GM12878 (cell line): ENCODE measurements around the gene TRIP6. TPM values are rescaled to one million over a fixed set of nuclear protein-coding genes. Genes with fewer than 3 reads are reported as not detected.
A peak's percentile ranks its signal among the peaks of the same experiment; 100 is the strongest.

Experiments
- BMI1 ChIP-seq: fragments of 450-650 bp; IDR thresholded peaks from 2 replicates; pipeline ENCODE4 v1.6.1; 2016; ENCODE audit warnings: mild to moderate bottlenecking, moderate library complexity, borderline replicate concordance
- BRCA1 ChIP-seq: IDR thresholded peaks from 2 replicates; pipeline ENCODE4 v1.6.1; 2011; ENCODE audit warnings: low read depth, low read length, improper control_type of control experiment
- DPF2 ChIP-seq: fragments of 450-650 bp; IDR thresholded peaks from 2 replicates; pipeline ENCODE4 v1.6.1; 2017; ENCODE audit warnings: mild to moderate bottlenecking
- ETV6 ChIP-seq, 2 experiments: fragments of 450-650 bp in 1 of 2; IDR thresholded peaks in 1 of 2; conservative IDR thresholded peaks in 1 of 2; 2 replicates each; pipeline ENCODE4 v1.6.1; 2014; ENCODE audit warnings: antibody characterized with exemption in 1 of 2, borderline replicate concordance in 1 of 2, low read depth in 1 of 2, mild to moderate bottlenecking in 1 of 2, moderate library complexity in 1 of 2
- MYB ChIP-seq: fragments of 150-350 bp; IDR thresholded peaks from 2 replicates; pipeline ENCODE4 v1.6.1; 2014; ENCODE audit warnings: mild to moderate bottlenecking, low read depth, low read length, borderline replicate concordance
- MYC ChIP-seq: IDR thresholded peaks from 2 replicates; pipeline ENCODE4 v1.6.1; 2011; ENCODE audit warnings: mild to moderate bottlenecking, low read length, moderate library complexity, inconsistent platforms; ENCODE audit not compliant: insufficient read depth, insufficient replicate concordance, insufficient read length, severe bottlenecking
- NFXL1 ChIP-seq: fragments of 450-650 bp; IDR thresholded peaks from 2 replicates; pipeline ENCODE4 v1.6.1; 2017; ENCODE audit warnings: antibody characterized with exemption, mild to moderate bottlenecking, borderline replicate concordance
- PAX8 ChIP-seq: fragments of 450-650 bp; IDR thresholded peaks from 2 replicates; pipeline ENCODE4 v1.6.1; 2017; ENCODE audit warnings: mild to moderate bottlenecking, moderate library complexity
- RB1 ChIP-seq: fragments of 450-650 bp; formaldehyde crosslinking; IDR thresholded peaks from 2 replicates; pipeline ENCODE4 v1.6.1; 2017; ENCODE audit warnings: mild to moderate bottlenecking, borderline replicate concordance
- SIX5 ChIP-seq: IDR thresholded peaks from 2 replicates; pipeline ENCODE4 v1.6.1; 2011; ENCODE audit warnings: mild to moderate bottlenecking, low read depth, low read length, moderate library complexity; ENCODE audit not compliant: severe bottlenecking
- SMAD1 ChIP-seq: fragments of 450-650 bp; IDR thresholded peaks from 2 replicates; pipeline ENCODE4 v1.6.1; 2018; ENCODE audit warnings: mild to moderate bottlenecking, low read depth; ENCODE audit not compliant: partially characterized antibody
- SMARCA5 ChIP-seq: fragments of 450-650 bp; IDR thresholded peaks from 2 replicates; pipeline ENCODE4 v1.6.1; 2017; ENCODE audit warnings: mild to moderate bottlenecking
- SP1 ChIP-seq: IDR thresholded peaks from one replicate; pipeline ENCODE4 v1.6.1; 2011; ENCODE audit warnings: low read depth, low read length
- TARDBP ChIP-seq: IDR thresholded peaks from 2 replicates; pipeline ENCODE4 v1.6.1; 2016; ENCODE audit warnings: borderline replicate concordance
- ZNF207 ChIP-seq: fragments of 450-650 bp; IDR thresholded peaks from 2 replicates; pipeline ENCODE4 v1.6.1; 2014; ENCODE audit warnings: antibody characterized with exemption, mild to moderate bottlenecking, borderline replicate concordance
- ZNF24 ChIP-seq: fragments of 450-650 bp; IDR thresholded peaks from 2 replicates; pipeline ENCODE4 v1.6.1; 2017; ENCODE audit warnings: antibody characterized with exemption, mild to moderate bottlenecking
- ZZZ3 ChIP-seq: IDR thresholded peaks from 2 replicates; pipeline ENCODE4 v1.6.1; 2011; ENCODE audit warnings: low read depth; ENCODE audit not compliant: control insufficient read depth, insufficient read length
- polyA plus RNA-seq, 11 experiments: library from polyadenylated mRNA; depleted of rRNA in 4 of 11; unstranded in 6 of 11; stranded (reverse) in 5 of 11; fragments of >200 nt; fragmentation: Nextera tagmentation in 4 of 11; fragmentation: Illumina TruSeq in 1 of 11; extraction: Ambion mirVana in 4 of 11; extraction: Trizol in 1 of 11; gene quantifications; 1 replicate in 1 of 11; 2 replicates in 10 of 11; pipeline versions ENCODE4 v1.2.1 to v1.2.3, GENCODE V29; 2011 to 2016; ENCODE audit warnings: inconsistent platforms in 2 of 11, missing spikeins in 2 of 11, low read depth in 1 of 11
- total RNA-seq, 4 experiments: library from RNA; depleted of rRNA in 3 of 4; stranded (reverse); fragments of >200 nt in 3 of 4; fragmentation: Illumina TruSeq in 1 of 4; extraction: Trizol in 1 of 4; gene quantifications; 2 replicates each; pipeline versions ENCODE4 v1.2.1 to v1.2.3, GENCODE V29; 2013 to 2021
- TF ChIP-seq, protein P1 (sequence below): fragments of 450-650 bp; formaldehyde crosslinking; IDR thresholded peaks from 2 replicates; pipeline ENCODE4 v1.4.0; 2022; ENCODE audit warnings: mild to moderate bottlenecking, moderate library complexity
- TF ChIP-seq, protein P2 (sequence below): fragments of 450-650 bp; IDR thresholded peaks from 2 replicates; pipeline ENCODE4 v1.6.1; 2017; ENCODE audit warnings: mild to moderate bottlenecking, low read depth, inconsistent platforms; ENCODE audit not compliant: poor library complexity, severe bottlenecking
- TF ChIP-seq, protein P3 (sequence below): fragments of 450-650 bp; formaldehyde crosslinking; IDR thresholded peaks from 2 replicates; pipeline ENCODE4 v1.4.0; 2020; ENCODE audit warnings: mild to moderate bottlenecking, moderate library complexity

The TRIP6 gene
- total and polyA plus RNA-seq, 10 of the 15 experiments (the other 5 are each of a cell fraction or from before 2014, with no cell fraction given), result 2.5 to 47.4 (median 25.5) TPM

DNA sequence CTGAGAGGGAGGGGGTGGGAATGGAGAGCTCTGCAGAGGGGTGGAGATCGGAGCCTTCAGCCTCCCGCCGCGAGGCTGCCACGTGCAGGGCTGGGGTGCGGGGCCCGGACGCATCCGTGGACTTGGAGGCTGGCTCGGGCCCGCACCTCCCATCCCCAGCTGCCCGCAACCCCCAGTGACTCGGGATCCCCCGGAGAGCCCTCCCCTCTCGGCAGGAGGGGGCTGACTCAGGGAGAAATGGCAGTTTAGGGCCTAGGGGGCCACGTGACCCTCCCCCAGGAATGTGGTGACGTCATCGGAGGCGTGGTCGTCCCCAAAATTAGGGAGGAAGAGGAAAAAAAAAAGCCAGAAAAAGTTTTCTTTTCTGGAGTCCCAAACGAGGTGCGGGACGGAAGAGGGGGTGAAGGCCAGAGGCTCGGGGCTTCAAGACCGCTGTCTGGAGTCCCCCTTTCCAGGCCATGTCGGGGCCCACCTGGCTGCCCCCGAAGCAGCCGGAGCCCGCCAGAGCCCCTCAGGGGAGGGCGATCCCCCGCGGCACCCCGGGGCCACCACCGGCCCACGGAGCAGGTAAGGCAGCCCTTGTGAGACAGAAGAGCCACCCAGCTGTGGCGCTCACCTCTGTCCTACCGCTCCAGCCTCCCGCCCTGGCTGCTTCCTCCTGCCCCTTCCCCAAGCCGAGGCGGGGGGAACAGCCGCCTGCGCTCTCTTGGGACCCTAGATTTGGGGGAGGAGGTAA, at the start of gene TRIP6 (continued):
- TF ChIP-seq SIX5 (no peak), ZNF24 (no peak), DPF2 (peak; percentile 47; the same call in 1 of the 2 replicates), ETV6 (conservative IDR thresholded peaks at IDR 0.05 in 1 of 2, IDR thresholded peaks at IDR 0.05 in 1 of 2; ENCODE audit: borderline replicate concordance in 1 of 2, low read depth in 1 of 2) (no peak), MYB (no peak; the same call in 1 of the 2 replicates), PAX8 (no peak), BMI1 (no peak), ZNF207 (no peak), BRCA1 (no peak), SMARCA5 (no peak), SP1 (no peak), RB1 (no peak), SMAD1 (peak; percentile 21), TARDBP (no peak), NFXL1 (no peak), MYC (peak; percentile 59), ZZZ3 (no peak)
- TF ChIP-seq, protein P1, sequence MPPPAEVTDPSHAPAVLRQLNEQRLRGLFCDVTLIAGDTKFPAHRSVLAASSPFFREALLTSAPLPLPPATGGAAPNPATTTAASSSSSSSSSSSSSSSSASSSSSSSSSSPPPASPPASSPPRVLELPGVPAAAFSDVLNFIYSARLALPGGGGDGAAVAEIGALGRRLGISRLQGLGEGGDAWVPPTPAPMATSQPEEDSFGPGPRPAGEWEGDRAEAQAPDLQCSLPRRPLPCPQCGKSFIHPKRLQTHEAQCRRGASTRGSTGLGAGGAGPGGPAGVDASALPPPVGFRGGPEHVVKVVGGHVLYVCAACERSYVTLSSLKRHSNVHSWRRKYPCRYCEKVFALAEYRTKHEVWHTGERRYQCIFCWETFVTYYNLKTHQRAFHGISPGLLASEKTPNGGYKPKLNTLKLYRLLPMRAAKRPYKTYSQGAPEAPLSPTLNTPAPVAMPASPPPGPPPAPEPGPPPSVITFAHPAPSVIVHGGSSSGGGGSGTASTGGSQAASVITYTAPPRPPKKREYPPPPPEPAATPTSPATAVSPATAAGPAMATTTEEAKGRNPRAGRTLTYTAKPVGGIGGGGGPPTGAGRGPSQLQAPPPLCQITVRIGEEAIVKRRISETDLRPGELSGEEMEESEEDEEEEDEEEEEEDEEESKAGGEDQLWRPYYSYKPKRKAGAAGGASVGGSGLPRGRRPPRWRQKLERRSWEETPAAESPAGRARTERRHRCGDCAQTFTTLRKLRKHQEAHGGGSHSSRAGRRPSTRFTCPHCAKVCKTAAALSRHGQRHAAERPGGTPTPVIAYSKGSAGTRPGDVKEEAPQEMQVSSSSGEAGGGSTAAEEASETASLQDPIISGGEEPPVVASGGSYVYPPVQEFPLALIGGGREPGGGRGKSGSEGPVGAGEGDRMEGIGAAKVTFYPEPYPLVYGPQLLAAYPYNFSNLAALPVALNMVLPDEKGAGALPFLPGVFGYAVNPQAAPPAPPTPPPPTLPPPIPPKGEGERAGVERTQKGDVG, result 0 out of 2 replicates have a peak, but pooled peaks have one; percentile 59
- TF ChIP-seq, protein P2, sequence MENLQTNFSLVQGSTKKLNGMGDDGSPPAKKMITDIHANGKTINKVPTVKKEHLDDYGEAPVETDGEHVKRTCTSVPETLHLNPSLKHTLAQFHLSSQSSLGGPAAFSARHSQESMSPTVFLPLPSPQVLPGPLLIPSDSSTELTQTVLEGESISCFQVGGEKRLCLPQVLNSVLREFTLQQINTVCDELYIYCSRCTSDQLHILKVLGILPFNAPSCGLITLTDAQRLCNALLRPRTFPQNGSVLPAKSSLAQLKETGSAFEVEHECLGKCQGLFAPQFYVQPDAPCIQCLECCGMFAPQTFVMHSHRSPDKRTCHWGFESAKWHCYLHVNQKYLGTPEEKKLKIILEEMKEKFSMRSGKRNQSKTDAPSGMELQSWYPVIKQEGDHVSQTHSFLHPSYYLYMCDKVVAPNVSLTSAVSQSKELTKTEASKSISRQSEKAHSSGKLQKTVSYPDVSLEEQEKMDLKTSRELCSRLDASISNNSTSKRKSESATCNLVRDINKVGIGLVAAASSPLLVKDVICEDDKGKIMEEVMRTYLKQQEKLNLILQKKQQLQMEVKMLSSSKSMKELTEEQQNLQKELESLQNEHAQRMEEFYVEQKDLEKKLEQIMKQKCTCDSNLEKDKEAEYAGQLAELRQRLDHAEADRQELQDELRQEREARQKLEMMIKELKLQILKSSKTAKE, result no peak
- TF ChIP-seq, protein P3, sequence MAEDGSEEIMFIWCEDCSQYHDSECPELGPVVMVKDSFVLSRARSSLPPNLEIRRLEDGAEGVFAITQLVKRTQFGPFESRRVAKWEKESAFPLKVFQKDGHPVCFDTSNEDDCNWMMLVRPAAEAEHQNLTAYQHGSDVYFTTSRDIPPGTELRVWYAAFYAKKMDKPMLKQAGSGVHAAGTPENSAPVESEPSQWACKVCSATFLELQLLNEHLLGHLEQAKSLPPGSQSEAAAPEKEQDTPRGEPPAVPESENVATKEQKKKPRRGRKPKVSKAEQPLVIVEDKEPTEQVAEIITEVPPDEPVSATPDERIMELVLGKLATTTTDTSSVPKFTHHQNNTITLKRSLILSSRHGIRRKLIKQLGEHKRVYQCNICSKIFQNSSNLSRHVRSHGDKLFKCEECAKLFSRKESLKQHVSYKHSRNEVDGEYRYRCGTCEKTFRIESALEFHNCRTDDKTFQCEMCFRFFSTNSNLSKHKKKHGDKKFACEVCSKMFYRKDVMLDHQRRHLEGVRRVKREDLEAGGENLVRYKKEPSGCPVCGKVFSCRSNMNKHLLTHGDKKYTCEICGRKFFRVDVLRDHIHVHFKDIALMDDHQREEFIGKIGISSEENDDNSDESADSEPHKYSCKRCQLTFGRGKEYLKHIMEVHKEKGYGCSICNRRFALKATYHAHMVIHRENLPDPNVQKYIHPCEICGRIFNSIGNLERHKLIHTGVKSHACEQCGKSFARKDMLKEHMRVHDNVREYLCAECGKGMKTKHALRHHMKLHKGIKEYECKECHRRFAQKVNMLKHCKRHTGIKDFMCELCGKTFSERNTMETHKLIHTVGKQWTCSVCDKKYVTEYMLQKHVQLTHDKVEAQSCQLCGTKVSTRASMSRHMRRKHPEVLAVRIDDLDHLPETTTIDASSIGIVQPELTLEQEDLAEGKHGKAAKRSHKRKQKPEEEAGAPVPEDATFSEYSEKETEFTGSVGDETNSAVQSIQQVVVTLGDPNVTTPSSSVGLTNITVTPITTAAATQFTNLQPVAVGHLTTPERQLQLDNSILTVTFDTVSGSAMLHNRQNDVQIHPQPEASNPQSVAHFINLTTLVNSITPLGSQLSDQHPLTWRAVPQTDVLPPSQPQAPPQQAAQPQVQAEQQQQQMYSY (CRISPR knock-in tag), result no peak
